Naive B cell (primary cell): ENCODE data around the gene GIPC2. TPM values are rescaled to one million over a fixed set of nuclear protein-coding genes. Genes with fewer than 3 reads are reported as not detected.
"Not testable (repeated sequence)": the region's sequence is repeated elsewhere in the genome, so short reads cannot be mapped to it uniquely, and the experiment has no call there.

Experiments used
- ATAC-seq, 2 donors: fragments of 150-1000 bp; cut with Tn5 transposase; 2 replicates each; pipeline ENCODE4 v1.10.0; 2021; ENCODE audit warnings: low read depth in 2 of 2, mild to moderate bottlenecking in 2 of 2, moderate library complexity in 2 of 2
- DNase-seq: peaks from one replicate; pipeline ENCODE4 v3.0.0; 2022
- H3K27ac Mint-ChIP-seq, 6 donors: one replicate each; pipeline ENCODE4 v1.8.0; 2020 to 2022; ENCODE audit warnings: mild to moderate bottlenecking in 6 of 6, mixed read lengths in 6 of 6, moderate library complexity in 5 of 6, inconsistent platforms in 2 of 6
- H3K27me3 Mint-ChIP-seq, 3 donors: one replicate each; pipeline ENCODE4 v1.8.0; 2021 to 2022; ENCODE audit warnings: mixed read lengths in 3 of 3, mild to moderate bottlenecking in 1 of 3
- H3K36me3 Mint-ChIP-seq, 2 donors: one replicate each; pipeline ENCODE4 v1.8.0; 2020 to 2022; ENCODE audit warnings: mixed read lengths in 2 of 2, inconsistent platforms in 1 of 2, mild to moderate bottlenecking in 1 of 2
- H3K4me1 Mint-ChIP-seq, 3 donors: one replicate each; pipeline ENCODE4 v1.8.0; 2020 to 2022; ENCODE audit warnings: mixed read lengths in 3 of 3, inconsistent platforms in 1 of 3, mild to moderate bottlenecking in 1 of 3, moderate library complexity in 1 of 3
- H3K4me3 Mint-ChIP-seq, 8 donors: one replicate each; pipeline ENCODE4 v1.8.0; 2020 to 2022; ENCODE audit warnings: mild to moderate bottlenecking in 8 of 8, mixed read lengths in 8 of 8, moderate library complexity in 8 of 8, inconsistent platforms in 2 of 8
- H3K9me3 Mint-ChIP-seq, 7 donors: one replicate each; pipeline ENCODE4 v1.8.0; 2020 to 2022; ENCODE audit warnings: mixed read lengths in 7 of 7, mild to moderate bottlenecking in 5 of 7, inconsistent platforms in 2 of 7, moderate library complexity in 1 of 7
- polyA plus RNA-seq, 6 donors: library from polyadenylated mRNA; unstranded; fragments of 300-500 nt; fragmentation: Illumina TruSeq; gene quantifications; one replicate each; pipeline ENCODE4 v1.2.3, GENCODE V29; 2021; ENCODE audit warnings: low read depth in 6 of 6

The GIPC2 gene
- not detected for polyA plus RNA-seq

GRCh38 chr1:78045926-78046778 is at the start of gene GIPC2:
GIPC2 (plus strand) TSS chr1:78045966; CDS start chr1:78046095, 129 bp downstream.
- Mint-ChIP-seq H3K27me3 (peaks cover 39 to 49% (median 45%) of the 10 kb centered on the region in 3 donors), H3K9me3 (peaks cover 0 to 1% (median 0%) of the 10 kb centered on the region in 7 donors), H3K4me3 (peak within 1 kb of the TSS; percentile 78 to 93 (median 88)), H3K27ac (peak within 1 kb of the TSS in 1 of 6 donors; percentile 84), H3K36me3 (no peaks in the 10 kb centered on the region), H3K4me1 (peaks cover 15 to 21% (median 18%) of the 10 kb centered on the region in 3 donors)
- peak; percentile 6 for DNase-seq
- ATAC-seq, result peak; percentile 61

- peaks cover 0 to 14% of the 10 kb centered on the region in 2 donors for H3K36me3 Mint-ChIP-seq
- H3K9me3 Mint-ChIP-seq, result no peaks in the 10 kb centered on the region
- ATAC-seq (no peak), DNase-seq (no peak)
- no peaks in the 10 kb centered on the region for H3K27me3 Mint-ChIP-seq
- no peak overlapping the region for H3K4me3 Mint-ChIP-seq
- peaks cover 4 to 7% (median 4%) of the 10 kb centered on the region in 3 donors for H3K4me1 Mint-ChIP-seq
- H3K27ac Mint-ChIP-seq, result no peak overlapping the region
These were observed 49.0 kb upstream of the GIPC2 start for GRCh38 chr1:77996734-77997133.

GRCh38 chr1:78000536-78000935 is 45.2 kb upstream of the GIPC2 start:
- DNase-seq, H3K27me3 Mint-ChIP-seq, H3K9me3 Mint-ChIP-seq, H3K36me3 Mint-ChIP-seq, H3K4me3 Mint-ChIP-seq, ATAC-seq: not testable (repeated sequence)
- peak overlapping the region in 1 of 6 donors; percentile 11 for H3K27ac Mint-ChIP-seq
- peaks cover 14 to 17% (median 16%) of the 10 kb centered on the region in 3 donors for H3K4me1 Mint-ChIP-seq

- Mint-ChIP-seq H3K4me3 (peak overlapping the region in 5 of 8 donors; percentile 5 to 90 (median 40)), H3K27me3 (no peaks in the 10 kb centered on the region), H3K4me1 (peaks cover 18 to 31% (median 26%) of the 10 kb centered on the region in 3 donors), H3K27ac (peak overlapping the region; percentile 1 to 98 (median 26)), H3K36me3 (no peaks in the 10 kb centered on the region), H3K9me3 (no peaks in the 10 kb centered on the region)
- DNase-seq (no peak), ATAC-seq (no peak)
These were observed 42.6 kb upstream of the GIPC2 start for GRCh38 chr1:78003070-78003746.

GRCh38 chr1:78003882-78004718 is 41.7 kb upstream of the GIPC2 start:
- no peaks in the 10 kb centered on the region for H3K9me3 Mint-ChIP-seq
- no peaks in the 10 kb centered on the region for H3K36me3 Mint-ChIP-seq
- H3K4me1 Mint-ChIP-seq, result peaks cover 18 to 31% (median 25%) of the 10 kb centered on the region in 3 donors
- ATAC-seq, result peak; percentile 58 to 62
- no peaks in the 10 kb centered on the region for H3K27me3 Mint-ChIP-seq
- peak overlapping the region; percentile 87 to 93 (median 90) for H3K4me3 Mint-ChIP-seq
- H3K27ac Mint-ChIP-seq, result peak overlapping the region; percentile 98 to 100 (median 99)
- DNase-seq, result peak; percentile 51

GRCh38 chr1:78004719-78005447 is 40.9 kb upstream of the GIPC2 start, which contains the start of gene DNAJB4:
DNAJB4 (plus strand) TSS chr1:78004939; CDS start chr1:78005111, 172 bp downstream.
- DNase-seq, result peak; percentile 79
- Mint-ChIP-seq H3K36me3 (no peaks in the 10 kb centered on the region), H3K9me3 (no peaks in the 10 kb centered on the region), H3K27me3 (no peaks in the 10 kb centered on the region), H3K4me1 (peaks cover 18 to 35% (median 25%) of the 10 kb centered on the region in 3 donors), H3K4me3 (peak within 1 kb of the TSS; percentile 87 to 93 (median 90)), H3K27ac (peak within 1 kb of the TSS; percentile 98 to 100 (median 99))
- ATAC-seq, result peak; percentile 97

- ATAC-seq (no peak), DNase-seq (no peak)
- H3K27me3 Mint-ChIP-seq, result no peaks in the 10 kb centered on the region
- H3K36me3 Mint-ChIP-seq, result no peaks in the 10 kb centered on the region
- peaks cover 18 to 36% (median 25%) of the 10 kb centered on the region in 3 donors for H3K4me1 Mint-ChIP-seq
- peak overlapping the region; percentile 98 to 100 (median 99) for H3K27ac Mint-ChIP-seq
- H3K4me3 Mint-ChIP-seq, result peak overlapping the region; percentile 87 to 93 (median 90)
- no peaks in the 10 kb centered on the region for H3K9me3 Mint-ChIP-seq
These were observed 40.4 kb upstream of the GIPC2 start for GRCh38 chr1:78005448-78005722.

- Mint-ChIP-seq H3K27ac (peak overlapping the region in 2 of 6 donors; percentile 98 to 100), H3K4me3 (peak overlapping the region; percentile 87 to 93 (median 90)), H3K4me1 (peaks cover 18 to 36% (median 25%) of the 10 kb centered on the region in 3 donors), H3K27me3 (no peaks in the 10 kb centered on the region), H3K9me3 (no peaks in the 10 kb centered on the region), H3K36me3 (no peaks in the 10 kb centered on the region)
- ATAC-seq, result no peak
- DNase-seq, result no peak
These were observed 40.0 kb upstream of the GIPC2 start for GRCh38 chr1:78005755-78006154.

- H3K27me3 Mint-ChIP-seq, result no peaks in the 10 kb centered on the region
- H3K36me3 Mint-ChIP-seq, result no peaks in the 10 kb centered on the region
- H3K4me3 Mint-ChIP-seq, result peak overlapping the region in 5 of 8 donors; percentile 65 to 91 (median 90)
- peaks cover 18 to 36% (median 25%) of the 10 kb centered on the region in 3 donors for H3K4me1 Mint-ChIP-seq
- no peaks in the 10 kb centered on the region for H3K9me3 Mint-ChIP-seq
- ATAC-seq (no peak), DNase-seq (no peak)
- H3K27ac Mint-ChIP-seq, result peak overlapping the region in 2 of 6 donors; percentile 5 to 98
These were observed 39.2 kb upstream of the GIPC2 start for GRCh38 chr1:78006521-78006920.

- DNase-seq, result no peak
- Mint-ChIP-seq H3K9me3 (no peaks in the 10 kb centered on the region), H3K4me1 (peaks cover 14 to 35% (median 25%) of the 10 kb centered on the region in 3 donors), H3K4me3 (peak overlapping the region in 1 of 8 donors; percentile 36), H3K27me3 (no peaks in the 10 kb centered on the region), H3K36me3 (no peaks in the 10 kb centered on the region), H3K27ac (no peak overlapping the region)
- no peak for ATAC-seq
These were observed 38.0 kb upstream of the GIPC2 start for GRCh38 chr1:78007677-78008341.

- H3K4me3 Mint-ChIP-seq, result no peak overlapping the region
- no peaks in the 10 kb centered on the region for H3K9me3 Mint-ChIP-seq
- no peak for ATAC-seq
- no peaks in the 10 kb centered on the region for H3K27me3 Mint-ChIP-seq
- DNase-seq, result no peak
- H3K27ac Mint-ChIP-seq, result no peak overlapping the region
- H3K4me1 Mint-ChIP-seq, result peaks cover 14 to 25% (median 23%) of the 10 kb centered on the region in 3 donors
- peaks cover 5% of the 10 kb centered on the region in 2 donors for H3K36me3 Mint-ChIP-seq
These were observed 36.5 kb upstream of the GIPC2 start for GRCh38 chr1:78009276-78009675.

GRCh38 chr1:78009836-78010235 is 35.9 kb upstream of the GIPC2 start:
- no peak overlapping the region for H3K4me3 Mint-ChIP-seq
- peaks cover 5 to 7% of the 10 kb centered on the region in 2 donors for H3K36me3 Mint-ChIP-seq

More at GRCh38 chr1:78009836-78010235, 35.9 kb upstream of the GIPC2 start:
- Mint-ChIP-seq H3K4me1 (peaks cover 10 to 23% (median 20%) of the 10 kb centered on the region in 3 donors), H3K27me3 (no peaks in the 10 kb centered on the region), H3K9me3 (no peaks in the 10 kb centered on the region), H3K27ac (no peak overlapping the region)
- no peak for ATAC-seq
- DNase-seq, result no peak
